Progenitor cell of endocrine pancreas (in vitro differentiated cells): ENCODE measurements around the gene PRRC2A. TPM values are rescaled to one million over a fixed set of nuclear protein-coding genes. Genes with fewer than 3 reads are reported as not detected.
A peak's percentile ranks its signal among the peaks of the same experiment; 100 is the strongest.

Experiments used
- DNase-seq: peaks from one replicate; pipeline ENCODE4 v3.0.0; 2021; ENCODE audit warnings: low spot score; ENCODE audit not compliant: unreplicated experiment
- H3K27ac Mint-ChIP-seq: 2 replicates; pipeline ENCODE4 v1.8.0; 2021; ENCODE audit warnings: mild to moderate bottlenecking, moderate library complexity, mixed read lengths
- H3K27me3 Mint-ChIP-seq: 2 replicates; pipeline ENCODE4 v1.8.0; 2021; ENCODE audit warnings: mixed read lengths
- H3K36me3 Mint-ChIP-seq: 2 replicates; pipeline ENCODE4 v1.8.0; 2022; ENCODE audit warnings: mixed read lengths; ENCODE audit not compliant: insufficient read depth
- H3K4me1 Mint-ChIP-seq: 2 replicates; pipeline ENCODE4 v1.8.0; 2021; ENCODE audit warnings: low read depth, mixed read lengths
- H3K4me3 Mint-ChIP-seq: 2 replicates; pipeline ENCODE4 v1.8.0; 2021; ENCODE audit warnings: low read depth, mild to moderate bottlenecking, moderate library complexity, mixed read lengths
- H3K9me3 Mint-ChIP-seq: 2 replicates; pipeline ENCODE4 v1.8.0; 2021; ENCODE audit warnings: low read depth, mixed read lengths
- total RNA-seq: library from RNA; stranded (reverse); gene quantifications from 2 replicates; pipeline ENCODE4 v1.2.1, GENCODE V29; 2021
- TF ChIP-seq, protein P1 (sequence below): fragments of 200-600 bp; sonication (generic); IDR thresholded peaks from one replicate; pipeline ENCODE4 v1.5.0; 2021; ENCODE audit warnings: antibody characterized with exemption, mild to moderate bottlenecking; ENCODE audit not compliant: unreplicated experiment

The PRRC2A gene
- total RNA-seq, 1 donor from 2014 or later, result 272 TPM

- Mint-ChIP-seq H3K27ac (peak overlapping the region; percentile 100), H3K36me3 (peaks cover 20% of the 10 kb centered on the region), H3K27me3 (no peaks in the 10 kb centered on the region), H3K4me3 (peak overlapping the region; percentile 94), H3K4me1 (peaks cover 38% of the 10 kb centered on the region), H3K9me3 (no peaks in the 10 kb centered on the region)
- no peak for DNase-seq
- TF ChIP-seq, protein P1, sequence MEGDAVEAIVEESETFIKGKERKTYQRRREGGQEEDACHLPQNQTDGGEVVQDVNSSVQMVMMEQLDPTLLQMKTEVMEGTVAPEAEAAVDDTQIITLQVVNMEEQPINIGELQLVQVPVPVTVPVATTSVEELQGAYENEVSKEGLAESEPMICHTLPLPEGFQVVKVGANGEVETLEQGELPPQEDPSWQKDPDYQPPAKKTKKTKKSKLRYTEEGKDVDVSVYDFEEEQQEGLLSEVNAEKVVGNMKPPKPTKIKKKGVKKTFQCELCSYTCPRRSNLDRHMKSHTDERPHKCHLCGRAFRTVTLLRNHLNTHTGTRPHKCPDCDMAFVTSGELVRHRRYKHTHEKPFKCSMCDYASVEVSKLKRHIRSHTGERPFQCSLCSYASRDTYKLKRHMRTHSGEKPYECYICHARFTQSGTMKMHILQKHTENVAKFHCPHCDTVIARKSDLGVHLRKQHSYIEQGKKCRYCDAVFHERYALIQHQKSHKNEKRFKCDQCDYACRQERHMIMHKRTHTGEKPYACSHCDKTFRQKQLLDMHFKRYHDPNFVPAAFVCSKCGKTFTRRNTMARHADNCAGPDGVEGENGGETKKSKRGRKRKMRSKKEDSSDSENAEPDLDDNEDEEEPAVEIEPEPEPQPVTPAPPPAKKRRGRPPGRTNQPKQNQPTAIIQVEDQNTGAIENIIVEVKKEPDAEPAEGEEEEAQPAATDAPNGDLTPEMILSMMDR, result no peak
Observed at GRCh38 chr6:31651602-31652191, 31.2 kb downstream of the PRRC2A start.

DNA sequence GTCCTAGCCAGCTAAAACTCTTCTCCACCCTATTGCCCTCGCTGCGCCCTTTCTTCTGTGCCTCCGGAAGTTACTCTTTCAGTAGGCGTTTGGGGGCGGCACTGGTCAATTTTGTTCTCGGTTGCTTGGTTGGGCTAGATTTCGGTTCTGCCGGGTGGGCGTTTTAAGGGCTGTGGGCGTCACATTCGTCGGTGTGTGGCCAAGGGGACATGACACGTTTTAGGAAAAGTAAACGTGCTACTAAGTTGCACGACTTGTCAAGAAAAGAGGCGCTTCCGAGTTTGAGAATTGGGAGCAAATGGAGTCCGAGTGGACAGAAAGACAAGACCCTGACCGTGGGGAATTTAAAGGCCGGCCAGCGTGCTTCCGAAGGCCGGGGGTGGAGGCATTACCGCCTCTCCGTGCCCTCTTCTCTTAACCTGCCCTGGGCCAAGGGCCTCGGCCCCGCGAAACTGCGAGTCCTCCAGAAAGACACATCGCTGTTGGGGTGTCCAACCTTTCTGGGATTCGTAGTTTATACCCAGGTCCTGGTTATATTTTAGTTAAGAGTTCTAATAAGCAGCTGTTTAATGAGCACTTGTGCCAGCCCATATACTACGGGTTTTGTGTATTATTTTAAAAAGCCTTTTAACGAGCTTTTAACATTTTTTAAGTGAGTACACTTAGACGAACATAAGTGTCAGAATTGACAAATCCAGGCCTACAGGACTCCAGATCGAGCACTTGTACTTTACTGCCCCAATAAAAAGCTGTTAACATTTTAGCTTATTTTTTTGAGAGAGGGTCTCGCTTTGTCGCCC lies 32.6 kb downstream of the PRRC2A start:
- Mint-ChIP-seq H3K27me3 (no peaks in the 10 kb centered on the region), H3K9me3 (no peaks in the 10 kb centered on the region), H3K4me1 (peaks cover 47% of the 10 kb centered on the region), H3K36me3 (peaks cover 13% of the 10 kb centered on the region), H3K27ac (peak overlapping the region; percentile 100), H3K4me3 (peak overlapping the region; percentile 94)
- DNase-seq, result no peak
- TF ChIP-seq, protein P1, result no peak

DNA sequence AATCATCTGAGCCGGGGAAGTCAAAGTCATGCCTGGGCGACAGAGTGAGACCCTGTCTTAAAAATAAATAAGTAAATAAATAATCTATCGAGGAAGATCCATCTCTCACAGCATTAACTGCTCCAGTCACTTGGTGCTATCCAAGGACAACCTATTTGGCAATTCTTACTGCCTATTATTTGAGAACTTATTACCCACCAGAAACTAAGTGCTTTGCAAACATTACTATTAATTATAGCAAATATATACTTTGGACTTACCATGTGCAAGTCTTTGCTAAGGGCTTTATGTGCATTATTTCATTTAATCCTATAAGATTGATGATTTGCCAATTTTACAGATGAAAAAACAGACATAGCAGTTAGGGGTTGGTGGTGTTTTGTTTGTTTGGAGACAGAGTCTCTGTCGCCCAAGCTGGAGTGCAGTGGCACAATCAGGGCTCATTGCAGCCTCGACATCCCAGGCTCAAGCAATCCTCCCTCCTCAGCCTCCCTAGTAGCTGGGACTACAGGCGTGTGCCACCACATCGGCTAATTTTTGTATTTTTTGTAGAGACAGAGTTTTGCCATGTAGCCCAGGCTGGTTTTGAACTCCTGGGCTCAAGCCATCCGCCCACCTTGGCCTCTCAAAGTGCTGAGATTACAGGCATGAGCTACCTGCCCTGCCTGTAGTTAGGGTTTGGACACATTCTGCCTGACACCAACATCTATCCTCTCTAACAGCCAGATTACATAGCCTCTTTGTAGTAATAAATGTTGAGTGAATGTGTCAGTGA lies 34.2 kb downstream of the PRRC2A start:
- Mint-ChIP-seq H3K9me3 (no peaks in the 10 kb centered on the region), H3K36me3 (peaks cover 6% of the 10 kb centered on the region), H3K27me3 (no peaks in the 10 kb centered on the region), H3K4me1 (peaks cover 60% of the 10 kb centered on the region), H3K27ac (peak overlapping the region; percentile 88), H3K4me3 (peak overlapping the region; percentile 45)
- TF ChIP-seq, protein P1, result no peak
- DNase-seq, result no peak

GRCh38 chr6:31655349-31656237 lies 35.1 kb downstream of the PRRC2A start, which contains the start of gene APOM:
Gene APOM, plus strand, starts transcription at chr6:31655894. Its CDS starts 73 bp downstream, at chr6:31655967.
- H3K36me3 Mint-ChIP-seq, result peaks cover 3% of the 10 kb centered on the region
- H3K9me3 Mint-ChIP-seq, result no peaks in the 10 kb centered on the region

More at GRCh38 chr6:31655349-31656237, 35.1 kb downstream of the PRRC2A start, which contains the start of gene APOM:
- TF ChIP-seq, protein P1, result no peak
- H3K4me3 Mint-ChIP-seq, result peak within 1 kb of the TSS; percentile 50
- H3K27me3 Mint-ChIP-seq, result no peaks in the 10 kb centered on the region
- peaks cover 62% of the 10 kb centered on the region for H3K4me1 Mint-ChIP-seq
- DNase-seq, result no peak
- peak within 1 kb of the TSS; percentile 88 for H3K27ac Mint-ChIP-seq
